Measurements from ENCODE around the gene PRSS36. TPM values are rescaled to one million over a fixed set of nuclear protein-coding genes. Genes with fewer than 3 reads are reported as not detected.
A peak's percentile ranks its signal among the peaks of the same experiment; 100 is the strongest.

The PRSS36 gene
- total RNA-seq, 4 donors from 2014 or later = 1.0 to 8.1 (median 3.7) TPM; not detected in 1

DNA sequence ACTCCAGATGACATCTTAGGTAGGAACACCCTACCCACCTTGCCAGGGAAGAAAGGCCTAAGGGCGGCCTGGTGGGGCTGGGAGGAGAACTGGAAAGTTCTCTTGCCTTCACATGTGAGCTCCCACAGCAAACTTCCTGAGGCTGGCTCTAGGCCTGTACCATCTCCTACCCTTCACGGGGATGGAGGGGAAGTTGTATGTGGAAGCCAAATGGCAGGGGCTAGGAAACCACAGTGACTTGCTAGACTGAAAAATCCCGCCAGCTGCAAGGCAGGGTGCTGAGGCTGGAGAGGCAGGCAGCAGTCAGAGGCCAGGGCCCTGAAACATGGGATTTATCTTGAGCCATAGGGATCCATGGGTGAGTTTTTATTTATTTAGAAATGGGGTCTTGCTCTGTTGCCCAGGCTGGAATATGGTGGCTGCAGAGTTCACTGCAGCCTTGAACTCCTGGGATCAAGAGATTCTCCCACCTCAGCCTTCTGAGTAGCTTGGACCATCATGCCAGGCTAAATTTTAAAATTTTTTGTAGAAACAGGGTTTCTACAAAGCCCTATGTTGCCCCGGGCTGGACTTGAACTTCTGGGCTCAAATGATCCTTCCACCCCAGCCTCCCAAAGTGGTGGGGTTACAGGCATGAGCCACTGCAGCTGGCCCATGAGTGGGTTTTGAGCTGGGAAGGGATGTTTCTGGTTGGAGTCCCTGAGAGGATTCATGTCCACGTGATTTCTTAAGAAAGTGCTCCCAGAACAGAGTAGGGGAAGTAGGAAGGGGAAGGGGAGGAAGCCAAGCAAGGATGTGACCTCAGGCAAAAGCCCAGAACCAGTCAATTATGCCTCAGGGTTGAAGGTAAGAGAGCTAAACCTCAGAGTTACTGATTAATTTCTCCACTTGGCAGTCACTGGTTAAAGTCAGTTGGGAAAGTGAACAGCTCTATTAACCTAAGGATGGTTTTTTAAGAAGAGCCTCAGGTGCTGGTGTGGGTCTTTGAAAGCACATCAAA, 36.4 kb downstream of the PRSS36 start:
- Histone ChIP-seq H3K27me3 (no peaks in the 10 kb centered on the region), H3K27ac (peak overlapping the region; percentile 66 to 96 (median 84)), H3K9me3 (no peaks in the 10 kb centered on the region), H3K36me3 (peaks cover 0 to 31% of the 10 kb centered on the region in 2 donors), H3K4me3 (no peak overlapping the region), H3K4me1 (peaks cover 45 to 53% of the 10 kb centered on the region in 2 donors)
- in situ Hi-C loops (cut with MboI; ENCODE audit: low sequenced_read_pairs in 4 of 4) (no loop called here), intact Hi-C loops (cut with DNase I; ENCODE audit: low total_unique reads) (no loop called here)
- TF ChIP-seq, protein P1, sequence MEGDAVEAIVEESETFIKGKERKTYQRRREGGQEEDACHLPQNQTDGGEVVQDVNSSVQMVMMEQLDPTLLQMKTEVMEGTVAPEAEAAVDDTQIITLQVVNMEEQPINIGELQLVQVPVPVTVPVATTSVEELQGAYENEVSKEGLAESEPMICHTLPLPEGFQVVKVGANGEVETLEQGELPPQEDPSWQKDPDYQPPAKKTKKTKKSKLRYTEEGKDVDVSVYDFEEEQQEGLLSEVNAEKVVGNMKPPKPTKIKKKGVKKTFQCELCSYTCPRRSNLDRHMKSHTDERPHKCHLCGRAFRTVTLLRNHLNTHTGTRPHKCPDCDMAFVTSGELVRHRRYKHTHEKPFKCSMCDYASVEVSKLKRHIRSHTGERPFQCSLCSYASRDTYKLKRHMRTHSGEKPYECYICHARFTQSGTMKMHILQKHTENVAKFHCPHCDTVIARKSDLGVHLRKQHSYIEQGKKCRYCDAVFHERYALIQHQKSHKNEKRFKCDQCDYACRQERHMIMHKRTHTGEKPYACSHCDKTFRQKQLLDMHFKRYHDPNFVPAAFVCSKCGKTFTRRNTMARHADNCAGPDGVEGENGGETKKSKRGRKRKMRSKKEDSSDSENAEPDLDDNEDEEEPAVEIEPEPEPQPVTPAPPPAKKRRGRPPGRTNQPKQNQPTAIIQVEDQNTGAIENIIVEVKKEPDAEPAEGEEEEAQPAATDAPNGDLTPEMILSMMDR (IDR thresholded peaks at IDR 0.05 in 4 of 5, conservative IDR thresholded peaks at IDR 0.05 in 1 of 5) = no peak
- no peak for TF ChIP-seq POLR2A (IDR thresholded peaks at IDR 0.05)
- peak in 1 of 2 donors; percentile 46 for DNase-seq
- ATAC-seq = no peak

DNA sequence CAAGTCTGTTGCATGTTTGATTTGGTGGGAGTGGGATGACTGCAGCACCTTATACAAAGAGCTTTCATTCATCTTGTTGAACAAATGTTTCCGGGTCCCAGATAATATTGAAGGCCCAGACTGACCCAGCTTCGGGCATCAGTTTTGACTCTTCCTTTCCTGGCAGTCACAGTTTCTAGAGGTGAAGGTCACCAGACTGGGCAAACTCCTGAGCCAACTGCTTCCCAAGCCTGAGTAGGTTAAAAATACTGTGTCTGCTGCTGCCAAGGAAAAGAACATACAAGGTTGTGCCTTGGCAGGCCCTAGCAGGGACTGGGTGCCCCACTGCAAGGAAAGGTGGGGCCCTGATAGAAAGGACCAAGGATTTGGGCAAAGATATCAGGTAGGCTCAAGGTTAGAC, 37.2 kb downstream of the PRSS36 start:
- H3K4me3 ChIP-seq = no peak overlapping the region
- TF ChIP-seq, protein P1 (IDR thresholded peaks at IDR 0.05 in 4 of 5, conservative IDR thresholded peaks at IDR 0.05 in 1 of 5) = no peak
- no peak for TF ChIP-seq POLR2A (IDR thresholded peaks at IDR 0.05)
- H3K4me1 ChIP-seq = peaks cover 45 to 48% of the 10 kb centered on the region in 2 donors
- peak overlapping the region; percentile 66 to 96 (median 84) for H3K27ac ChIP-seq
- in situ Hi-C loops (cut with MboI; ENCODE audit: low sequenced_read_pairs in 4 of 4) = no loop called here
- H3K36me3 ChIP-seq = peaks cover 0 to 31% of the 10 kb centered on the region in 2 donors
- H3K9me3 ChIP-seq = no peaks in the 10 kb centered on the region
- ATAC-seq = peak; percentile 48 to 74
- H3K27me3 ChIP-seq = no peaks in the 10 kb centered on the region
- DNase-seq = peak; percentile 42 to 82
- intact Hi-C loops (cut with DNase I; ENCODE audit: low total_unique reads) = no loop called here

DNA sequence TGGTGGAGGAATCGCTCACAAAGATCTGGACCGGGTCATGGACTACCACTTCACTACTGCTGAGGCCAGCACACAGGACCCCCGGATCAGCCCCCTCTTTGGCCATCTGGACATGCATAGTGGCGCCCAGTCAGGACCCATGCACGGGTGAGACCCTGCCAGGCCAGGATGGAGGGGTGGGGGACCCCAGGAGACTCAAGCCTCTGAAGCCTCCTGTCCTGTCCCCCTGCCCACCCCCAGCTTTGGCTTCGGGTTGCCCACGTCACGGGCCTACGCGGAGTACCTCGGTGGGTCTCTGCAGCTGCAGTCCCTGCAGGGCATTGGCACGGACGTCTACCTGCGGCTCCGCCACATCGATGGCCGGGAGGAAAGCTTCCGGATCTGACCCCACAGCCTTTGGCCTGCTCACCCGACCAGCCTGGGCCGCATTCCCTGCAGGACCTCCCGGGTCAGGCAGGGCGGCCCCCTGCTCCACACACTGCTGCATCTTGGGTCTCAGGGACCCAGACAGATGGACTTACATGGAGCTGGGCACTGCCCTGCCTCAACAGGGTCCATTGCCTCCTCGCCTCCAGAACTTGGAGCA, 37.9 kb downstream of the PRSS36 start:
- in situ Hi-C loops (cut with MboI; ENCODE audit: low sequenced_read_pairs in 4 of 4) (no loop called here), intact Hi-C loops (cut with DNase I; ENCODE audit: low total_unique reads) (no loop called here)
- Histone ChIP-seq H3K4me3 (no peak overlapping the region), H3K9me3 (no peaks in the 10 kb centered on the region), H3K36me3 (peaks cover 0 to 31% of the 10 kb centered on the region in 2 donors), H3K27ac (peak overlapping the region; percentile 66 to 96 (median 84)), H3K27me3 (no peaks in the 10 kb centered on the region), H3K4me1 (peaks cover 46 to 47% of the 10 kb centered on the region in 2 donors)
- TF ChIP-seq, protein P1 (IDR thresholded peaks at IDR 0.05 in 4 of 5, conservative IDR thresholded peaks at IDR 0.05 in 1 of 5) = no peak
- no peak for TF ChIP-seq POLR2A (IDR thresholded peaks at IDR 0.05)
- no peak for DNase-seq
- ATAC-seq = no peak

DNA sequence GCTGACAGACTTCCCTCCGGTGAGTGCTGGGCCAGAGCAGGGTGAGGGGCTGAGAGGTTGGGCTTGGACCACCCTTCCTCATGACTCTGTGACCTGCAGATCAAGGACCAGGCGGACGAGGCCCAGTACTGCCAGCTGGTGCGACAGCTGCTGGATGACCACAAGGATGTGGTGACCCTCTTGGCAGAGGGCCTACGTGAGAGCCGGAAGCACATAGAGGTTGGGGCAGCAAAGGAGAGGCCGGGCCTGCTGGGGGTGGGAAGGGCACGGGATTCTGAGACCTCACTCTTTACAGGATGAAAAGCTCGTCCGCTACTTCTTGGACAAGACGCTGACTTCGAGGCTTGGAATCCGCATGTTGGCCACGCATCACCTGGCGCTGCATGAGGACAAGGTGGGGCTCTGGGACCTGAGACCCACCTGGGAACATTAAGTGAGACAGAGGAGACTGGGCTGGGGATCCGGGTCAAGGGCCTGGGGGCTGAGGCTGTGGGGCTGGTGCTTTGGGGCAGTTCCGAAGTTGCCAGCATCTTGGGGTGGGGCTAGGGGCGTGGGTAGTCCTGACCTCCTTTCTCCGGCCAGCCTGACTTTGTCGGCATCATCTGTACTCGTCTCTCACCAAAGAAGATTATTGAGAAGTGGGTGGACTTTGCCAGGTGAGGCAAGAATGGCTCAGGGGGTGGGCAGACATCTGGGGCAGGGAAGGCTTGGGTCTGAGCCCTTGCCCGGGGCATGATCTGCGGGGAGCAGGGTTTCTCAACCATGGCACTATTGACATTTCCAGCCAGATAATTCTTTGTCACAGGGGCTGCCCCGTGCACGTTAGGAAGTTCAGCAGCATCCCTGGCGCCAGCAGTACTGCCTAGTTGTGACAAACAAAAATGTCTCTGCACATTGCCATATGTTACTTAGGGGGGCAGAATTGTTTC, 39.5 kb downstream of the PRSS36 start:
- Histone ChIP-seq H3K9me3 (no peaks in the 10 kb centered on the region), H3K27ac (peak overlapping the region; percentile 85 to 100 (median 97)), H3K4me3 (no peak overlapping the region), H3K36me3 (peaks cover 0 to 31% of the 10 kb centered on the region in 2 donors), H3K27me3 (no peaks in the 10 kb centered on the region), H3K4me1 (peaks cover 42 to 50% of the 10 kb centered on the region in 2 donors)
- in situ Hi-C loops (cut with MboI; ENCODE audit: low sequenced_read_pairs in 4 of 4) (no loop called here), intact Hi-C loops (cut with DNase I; ENCODE audit: low total_unique reads) (no loop called here)
- no peak for ATAC-seq
- peak in 1 of 2 donors; percentile 40 for DNase-seq
- TF ChIP-seq POLR2A (IDR thresholded peaks at IDR 0.05) = no peak
- TF ChIP-seq, protein P1 (IDR thresholded peaks at IDR 0.05 in 4 of 5, conservative IDR thresholded peaks at IDR 0.05 in 1 of 5) = no peak

All from gastrocnemius medialis (tissue), 4 donors.